Mucosa of descending colon (tissue), 3 donors: Measurements from ENCODE around the gene IP6K3. TPM values are rescaled to one million over a fixed set of nuclear protein-coding genes. Genes with fewer than 3 reads are reported as not detected.

Experiments
- ATAC-seq: fragments of 200-7000 bp; cut with Tn5 transposase; one replicate; pipeline ENCODE4 v1.9.1; 2020; ENCODE audit warnings: mild to moderate bottlenecking, moderate library complexity
- DNase-seq, 3 donors: peaks; one replicate each; pipeline ENCODE4 v3.0.0-alpha.2; 2020
- H3K36me3 ChIP-seq: fragments of 200-600 bp; one replicate; pipeline ENCODE4 v1.8.0; 2021; ENCODE audit warnings: low read depth, mild to moderate bottlenecking
- H3K4me1 ChIP-seq: fragments of 200-600 bp; one replicate; pipeline ENCODE4 v1.8.0; 2021; ENCODE audit warnings: low read depth, mild to moderate bottlenecking
- H3K4me3 ChIP-seq: fragments of 200-600 bp; one replicate; pipeline ENCODE4 v1.8.0; 2021; ENCODE audit warnings: mild to moderate bottlenecking
- H3K9me3 ChIP-seq: fragments of 200-600 bp; one replicate; pipeline ENCODE4 v1.8.0; 2021; ENCODE audit warnings: mild to moderate bottlenecking
- intact Hi-C, 2 donors: fragments of 100-400 bp; cut with DNase I in 1 of 2; cut with micrococcal nuclease in 1 of 2; formaldehyde crosslinking; loops; one replicate each; pipeline versions ENCODE4 v1.11.0 to v1.11.1; 2022; cut with DNase I, micrococcal nuclease
- total RNA-seq, 3 donors: library from RNA; stranded (reverse); fragmentation: NEBNext Ultra II Directional in 2 of 3; extraction: Animal tissue kit (Norgen Biotek cat#: 25700) in 2 of 3; gene quantifications; one replicate each; pipeline versions ENCODE4 v1.2.1 to v1.2.4, GENCODE V29; 2021 to 2023
- TF ChIP-seq, protein P1 (sequence below): fragments of 200-600 bp; IDR thresholded peaks from one replicate; pipeline ENCODE4 v1.8.0; 2022; ENCODE audit warnings: antibody characterized with exemption, mild to moderate bottlenecking
- donor health status: DM: no; HTN: no; CAD: no; lungs with moderate emphysema.
- donor health status: DM: no; HTN: no; CAD: no.
- donor health status: DM: no; HTN: yes; CAD: no.

IP6K3 gene
- total RNA-seq, 3 donors from 2014 or later, result 0.67 to 6.8 (median 0.96) TPM

DNA sequence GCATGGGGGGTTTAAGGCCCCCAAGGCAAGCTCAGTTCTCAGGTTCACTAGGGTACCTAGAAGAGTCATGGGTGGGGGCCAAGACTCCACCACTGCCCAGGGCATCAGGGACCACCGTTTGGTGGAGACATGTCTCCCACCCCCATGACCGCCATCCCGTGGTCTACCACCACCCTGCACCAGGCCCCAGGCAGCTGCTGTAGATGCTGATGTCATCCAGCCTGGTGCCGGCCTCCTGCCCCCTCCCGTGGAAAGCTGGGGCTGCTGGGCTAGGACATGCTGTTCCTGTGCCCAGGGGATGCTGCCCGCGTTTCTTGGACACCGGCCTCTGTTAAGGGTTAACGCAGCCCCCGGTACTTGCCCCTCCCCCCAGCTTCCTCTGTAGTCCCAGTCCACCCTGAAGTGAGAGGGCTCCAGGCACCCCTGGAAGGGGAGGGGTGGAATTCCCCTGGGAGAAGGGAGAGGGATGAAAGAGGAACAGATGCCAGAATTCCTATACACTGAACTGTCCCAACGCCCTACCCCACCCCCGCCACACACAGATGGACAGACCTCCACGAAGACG is 587 bp downstream of the IP6K3 start:
- DNase-seq, result peak in 1 of 3 donors; percentile 65
- Histone ChIP-seq H3K9me3 (no peaks in the 10 kb centered on the region), H3K36me3 (no peaks in the 10 kb centered on the region), H3K4me3 (no peak overlapping the region), H3K4me1 (peaks cover 17% of the 10 kb centered on the region)
- intact Hi-C loops, result no loop called here
- TF ChIP-seq, protein P1, sequence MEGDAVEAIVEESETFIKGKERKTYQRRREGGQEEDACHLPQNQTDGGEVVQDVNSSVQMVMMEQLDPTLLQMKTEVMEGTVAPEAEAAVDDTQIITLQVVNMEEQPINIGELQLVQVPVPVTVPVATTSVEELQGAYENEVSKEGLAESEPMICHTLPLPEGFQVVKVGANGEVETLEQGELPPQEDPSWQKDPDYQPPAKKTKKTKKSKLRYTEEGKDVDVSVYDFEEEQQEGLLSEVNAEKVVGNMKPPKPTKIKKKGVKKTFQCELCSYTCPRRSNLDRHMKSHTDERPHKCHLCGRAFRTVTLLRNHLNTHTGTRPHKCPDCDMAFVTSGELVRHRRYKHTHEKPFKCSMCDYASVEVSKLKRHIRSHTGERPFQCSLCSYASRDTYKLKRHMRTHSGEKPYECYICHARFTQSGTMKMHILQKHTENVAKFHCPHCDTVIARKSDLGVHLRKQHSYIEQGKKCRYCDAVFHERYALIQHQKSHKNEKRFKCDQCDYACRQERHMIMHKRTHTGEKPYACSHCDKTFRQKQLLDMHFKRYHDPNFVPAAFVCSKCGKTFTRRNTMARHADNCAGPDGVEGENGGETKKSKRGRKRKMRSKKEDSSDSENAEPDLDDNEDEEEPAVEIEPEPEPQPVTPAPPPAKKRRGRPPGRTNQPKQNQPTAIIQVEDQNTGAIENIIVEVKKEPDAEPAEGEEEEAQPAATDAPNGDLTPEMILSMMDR, result no peak
- ATAC-seq, result no peak

DNA sequence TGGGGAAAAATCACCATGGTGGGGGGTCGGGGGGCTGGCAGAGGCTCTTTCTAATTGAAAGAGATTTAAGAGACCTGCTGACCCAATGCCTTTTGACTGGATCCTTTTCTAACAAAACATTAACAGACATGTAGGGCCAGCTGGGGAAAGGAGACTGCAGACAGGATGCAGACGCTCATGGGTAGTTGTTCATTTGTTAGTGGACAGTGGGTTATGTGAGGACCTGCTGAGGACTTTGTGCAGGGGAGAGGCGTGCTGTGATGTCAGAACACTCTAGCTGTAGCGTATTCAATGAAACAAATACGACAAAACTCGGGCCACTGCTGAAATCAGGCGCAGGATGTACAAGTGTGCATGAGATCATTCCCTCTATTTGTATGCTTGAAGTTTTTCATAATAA is 1.2 kb downstream of the IP6K3 start:
- H3K4me1 ChIP-seq, result peaks cover 17% of the 10 kb centered on the region
- ATAC-seq (no peak), DNase-seq (no peak)

DNA sequence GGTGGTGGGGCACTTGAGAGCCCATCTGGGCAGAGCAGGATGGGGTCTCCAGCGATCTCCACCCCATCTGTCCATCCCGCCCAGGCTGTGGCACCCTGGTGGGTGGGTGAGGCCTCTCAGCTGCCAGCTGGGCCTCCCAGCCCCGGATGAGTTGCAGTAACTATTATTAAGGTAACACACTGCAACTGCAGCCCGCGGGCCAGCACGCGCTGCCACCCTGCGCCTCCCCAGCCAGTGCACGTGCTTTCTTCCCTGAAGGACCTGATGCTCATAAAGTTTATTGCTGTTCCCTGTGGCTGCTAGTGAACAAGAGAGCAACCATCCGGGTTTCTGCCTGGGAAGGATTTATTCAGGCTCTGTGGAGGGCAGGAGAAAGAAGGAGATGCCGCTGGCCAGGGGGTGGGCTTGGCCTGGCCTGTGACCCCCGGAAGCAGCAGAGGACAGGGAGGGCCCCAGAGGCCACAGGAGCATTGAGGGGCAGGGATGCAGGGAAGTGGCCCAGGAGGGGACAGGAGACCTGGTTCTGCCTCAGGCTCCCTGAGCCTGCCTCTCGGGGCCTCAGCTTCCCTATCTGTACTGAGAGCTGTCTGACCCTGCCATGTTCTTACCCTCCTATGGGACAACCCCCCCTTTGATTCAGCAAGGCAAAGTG is 1.7 kb downstream of the IP6K3 start:
- intact Hi-C loops, result no loop called here
- ATAC-seq, result peak; percentile 86

More for the DNA sequence above, 1.2 kb downstream of the IP6K3 start:
- TF ChIP-seq, protein P1, result no peak
- no peak overlapping the region for H3K4me3 ChIP-seq
- H3K9me3 ChIP-seq, result no peaks in the 10 kb centered on the region
- intact Hi-C loops, result no loop called here
- no peaks in the 10 kb centered on the region for H3K36me3 ChIP-seq

DNA sequence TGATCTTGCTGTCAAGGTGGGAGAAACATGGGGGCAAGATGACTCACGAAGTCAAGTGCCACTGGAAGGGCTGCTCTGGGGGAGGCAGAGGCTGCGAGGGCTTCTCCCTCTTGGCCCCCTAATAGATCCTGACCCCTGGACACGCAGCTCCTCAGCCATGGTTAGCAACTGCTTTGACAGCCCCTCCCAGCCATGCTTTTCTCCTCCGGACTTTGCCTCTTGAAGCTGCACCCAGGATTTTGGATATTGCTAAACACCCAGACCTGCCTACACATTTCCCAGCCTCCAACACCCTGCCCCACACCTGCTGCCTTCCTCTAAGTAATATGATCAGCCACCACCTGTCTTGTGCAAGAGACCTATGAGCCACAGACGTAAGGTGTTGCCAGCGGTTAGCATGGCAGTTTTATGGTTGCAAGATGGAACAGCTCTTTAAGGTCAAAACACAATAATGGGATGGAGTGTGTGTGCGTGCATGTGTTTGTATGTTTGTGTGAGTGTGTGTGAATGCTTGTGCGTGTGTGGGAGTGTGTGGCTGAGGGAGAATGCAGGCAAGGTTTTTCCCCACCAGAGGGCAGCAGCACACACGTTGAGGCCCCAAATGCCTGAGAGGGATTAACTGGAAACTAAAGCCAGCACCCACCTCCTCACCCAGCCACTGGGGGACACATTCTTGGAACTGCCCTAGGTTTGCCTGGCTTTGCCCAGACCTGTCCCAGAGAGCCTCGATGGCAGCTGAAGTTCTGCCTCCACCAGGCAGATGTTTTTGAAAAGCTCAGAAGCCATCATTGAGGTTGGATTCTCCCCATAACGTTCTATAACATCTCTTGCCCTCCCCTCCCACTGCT is 2.5 kb downstream of the IP6K3 start:
- ATAC-seq, result peak; percentile 83

More for the DNA sequence above, 1.7 kb downstream of the IP6K3 start:
- Histone ChIP-seq H3K4me3 (no peak overlapping the region), H3K36me3 (no peaks in the 10 kb centered on the region), H3K9me3 (no peaks in the 10 kb centered on the region), H3K4me1 (peaks cover 17% of the 10 kb centered on the region)
- peak; percentile 76 to 82 (median 80) for DNase-seq
- TF ChIP-seq, protein P1, result no peak

DNA sequence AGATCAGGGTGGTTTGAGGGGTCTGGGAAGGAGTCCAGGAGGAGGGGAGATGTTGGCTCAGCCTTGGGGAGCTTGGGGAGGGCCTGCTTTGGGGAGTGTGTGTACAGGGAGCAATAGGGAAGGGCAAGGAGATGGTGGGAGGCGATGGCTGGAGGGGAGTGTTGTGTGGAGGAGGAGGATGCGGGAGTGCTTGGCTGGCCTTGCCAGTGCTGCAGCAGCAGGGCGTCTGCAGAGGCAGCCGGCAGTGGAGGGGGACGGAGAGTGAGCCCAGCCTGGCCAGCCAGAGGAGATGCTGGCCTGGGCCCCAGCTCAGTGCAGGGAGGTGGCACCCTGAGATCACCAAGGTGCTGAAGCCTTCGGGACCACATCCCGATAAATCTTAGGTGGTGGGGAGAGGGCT is 3.9 kb downstream of the IP6K3 start:
- no peak for ATAC-seq
- Histone ChIP-seq H3K36me3 (no peaks in the 10 kb centered on the region), H3K4me3 (no peak overlapping the region), H3K9me3 (no peaks in the 10 kb centered on the region), H3K4me1 (peaks cover 23% of the 10 kb centered on the region)
- no peak for DNase-seq
- TF ChIP-seq, protein P1, result no peak
- intact Hi-C loops, result no loop called here

More for the DNA sequence above, 2.5 kb downstream of the IP6K3 start:
- TF ChIP-seq, protein P1, result peak; percentile 77
- H3K4me3 ChIP-seq, result no peak overlapping the region
- no peaks in the 10 kb centered on the region for H3K36me3 ChIP-seq
- H3K9me3 ChIP-seq, result no peaks in the 10 kb centered on the region
- peak; percentile 74 to 91 (median 83) for DNase-seq
- intact Hi-C loops, result no loop called here
- peaks cover 17% of the 10 kb centered on the region for H3K4me1 ChIP-seq
